ENCODE measurements around the gene STK38.

Gene STK38

DNA sequence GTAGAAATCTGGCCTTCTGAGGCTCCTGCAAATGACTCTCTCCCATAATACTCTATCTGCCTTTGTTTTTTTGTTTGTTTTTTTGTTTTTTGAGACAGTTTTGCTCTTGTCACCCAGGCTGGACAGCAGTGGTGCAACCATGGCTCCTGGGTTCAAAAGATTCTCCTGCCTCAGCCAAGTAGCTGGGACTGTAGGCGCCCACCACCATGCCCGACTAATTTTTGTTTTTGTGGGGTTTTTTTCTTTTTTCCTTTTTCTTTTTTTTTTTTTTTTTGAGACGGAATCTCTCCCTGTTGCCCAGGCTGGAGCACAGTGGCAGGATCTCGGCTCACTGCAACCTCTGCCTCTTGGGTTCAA lies 16.6 kb upstream of the STK38 start:
- H4K20me1 ChIP-seq (ENCODE audit: insufficient read depth, low read length), result no peaks in the 10 kb centered on the region
- H3K4me2 ChIP-seq (ENCODE audit: insufficient read depth, low read length), result no peak overlapping the region
- no peaks in the 10 kb centered on the region for H3K4me1 ChIP-seq (ENCODE audit: insufficient read depth, low read length)
- TF ChIP-seq EZH2 (IDR thresholded peaks at IDR 0.05; ENCODE audit: borderline replicate concordance, low read depth, low read length, severe bottlenecking), result no peak
- TF ChIP-seq, protein P1, sequence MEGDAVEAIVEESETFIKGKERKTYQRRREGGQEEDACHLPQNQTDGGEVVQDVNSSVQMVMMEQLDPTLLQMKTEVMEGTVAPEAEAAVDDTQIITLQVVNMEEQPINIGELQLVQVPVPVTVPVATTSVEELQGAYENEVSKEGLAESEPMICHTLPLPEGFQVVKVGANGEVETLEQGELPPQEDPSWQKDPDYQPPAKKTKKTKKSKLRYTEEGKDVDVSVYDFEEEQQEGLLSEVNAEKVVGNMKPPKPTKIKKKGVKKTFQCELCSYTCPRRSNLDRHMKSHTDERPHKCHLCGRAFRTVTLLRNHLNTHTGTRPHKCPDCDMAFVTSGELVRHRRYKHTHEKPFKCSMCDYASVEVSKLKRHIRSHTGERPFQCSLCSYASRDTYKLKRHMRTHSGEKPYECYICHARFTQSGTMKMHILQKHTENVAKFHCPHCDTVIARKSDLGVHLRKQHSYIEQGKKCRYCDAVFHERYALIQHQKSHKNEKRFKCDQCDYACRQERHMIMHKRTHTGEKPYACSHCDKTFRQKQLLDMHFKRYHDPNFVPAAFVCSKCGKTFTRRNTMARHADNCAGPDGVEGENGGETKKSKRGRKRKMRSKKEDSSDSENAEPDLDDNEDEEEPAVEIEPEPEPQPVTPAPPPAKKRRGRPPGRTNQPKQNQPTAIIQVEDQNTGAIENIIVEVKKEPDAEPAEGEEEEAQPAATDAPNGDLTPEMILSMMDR (IDR thresholded peaks at IDR 0.05; ENCODE audit: borderline replicate concordance, extremely low read depth, low read length, poor library complexity, severe bottlenecking), result no peak
- no peak overlapping the region for H3K27ac ChIP-seq (ENCODE audit: low read length)
- H3K9me3 ChIP-seq (ENCODE audit: insufficient read depth, low read length, severe bottlenecking), result no peaks in the 10 kb centered on the region
- H2AFZ ChIP-seq (ENCODE audit: low read depth, low read length), result no peak overlapping the region
- no peak for ATAC-seq (ENCODE audit: insufficient read depth, low read depth)
- DNase-seq, result no peak
- H3K79me2 ChIP-seq (ENCODE audit: insufficient read depth, low read length), result no peaks in the 10 kb centered on the region
- no peaks in the 10 kb centered on the region for H3K36me3 ChIP-seq (ENCODE audit: insufficient read depth, low read length)
- no peaks in the 10 kb centered on the region for H3K27me3 ChIP-seq (ENCODE audit: insufficient read depth, low read length, poor library complexity)
- H3K9ac ChIP-seq (ENCODE audit: low read depth, low read length), result no peak overlapping the region
- no peak overlapping the region for H3K4me3 ChIP-seq (ENCODE audit: low read depth in 1 of 2, low read length in 2 of 2)

DNA sequence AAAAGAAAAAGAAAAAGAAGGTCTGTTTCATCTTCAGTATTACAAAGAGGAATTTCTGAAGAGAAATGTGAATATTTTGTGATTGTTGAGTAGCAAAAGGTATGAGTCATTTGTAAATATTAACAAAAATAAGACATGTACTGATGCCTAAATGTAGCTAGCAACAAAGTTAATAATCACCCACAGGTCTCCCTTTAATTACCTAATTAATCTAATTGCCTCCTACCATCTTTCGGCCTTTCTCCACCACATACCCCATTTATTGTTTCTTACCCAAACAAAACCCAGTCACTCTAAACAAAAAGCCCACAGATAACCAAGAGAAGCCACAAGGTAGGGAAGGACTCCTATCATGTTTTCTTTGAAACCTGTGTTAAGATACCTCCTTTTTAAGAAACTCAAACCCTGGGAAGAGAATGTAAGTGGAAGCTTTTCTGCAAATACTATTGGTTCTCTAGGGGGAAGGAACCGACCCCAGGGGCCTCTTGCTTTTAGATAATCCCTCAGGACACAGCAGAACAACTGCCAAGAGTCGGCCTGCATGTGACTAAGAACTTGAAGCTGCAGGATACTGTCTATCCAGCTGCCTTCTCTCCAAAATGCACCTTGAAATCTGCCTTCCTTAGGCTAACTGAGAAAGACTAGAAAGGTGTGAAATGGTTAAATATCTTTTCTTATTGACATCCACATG lies 16.1 kb upstream of the STK38 start:
- no peaks in the 10 kb centered on the region for H3K9me3 ChIP-seq (ENCODE audit: insufficient read depth, low read length, severe bottlenecking)
- no peak overlapping the region for H3K4me3 ChIP-seq (ENCODE audit: low read depth in 1 of 2, low read length in 2 of 2)
- no peak overlapping the region for H3K4me2 ChIP-seq (ENCODE audit: insufficient read depth, low read length)
- H3K27ac ChIP-seq (ENCODE audit: low read length), result no peak overlapping the region
- DNase-seq (no peak), ATAC-seq (ENCODE audit: insufficient read depth, low read depth) (no peak)
- H3K36me3 ChIP-seq (ENCODE audit: insufficient read depth, low read length), result no peaks in the 10 kb centered on the region
- no peak overlapping the region for H3K9ac ChIP-seq (ENCODE audit: low read depth, low read length)
- H3K79me2 ChIP-seq (ENCODE audit: insufficient read depth, low read length), result no peaks in the 10 kb centered on the region
- TF ChIP-seq, protein P1 (IDR thresholded peaks at IDR 0.05; ENCODE audit: borderline replicate concordance, extremely low read depth, low read length, poor library complexity, severe bottlenecking), result no peak
- TF ChIP-seq EZH2 (IDR thresholded peaks at IDR 0.05; ENCODE audit: borderline replicate concordance, low read depth, low read length, severe bottlenecking), result no peak
- no peak overlapping the region for H2AFZ ChIP-seq (ENCODE audit: low read depth, low read length)
- H4K20me1 ChIP-seq (ENCODE audit: insufficient read depth, low read length), result no peaks in the 10 kb centered on the region
- H3K4me1 ChIP-seq (ENCODE audit: insufficient read depth, low read length), result no peaks in the 10 kb centered on the region
- H3K27me3 ChIP-seq (ENCODE audit: insufficient read depth, low read length, poor library complexity), result no peaks in the 10 kb centered on the region

DNA sequence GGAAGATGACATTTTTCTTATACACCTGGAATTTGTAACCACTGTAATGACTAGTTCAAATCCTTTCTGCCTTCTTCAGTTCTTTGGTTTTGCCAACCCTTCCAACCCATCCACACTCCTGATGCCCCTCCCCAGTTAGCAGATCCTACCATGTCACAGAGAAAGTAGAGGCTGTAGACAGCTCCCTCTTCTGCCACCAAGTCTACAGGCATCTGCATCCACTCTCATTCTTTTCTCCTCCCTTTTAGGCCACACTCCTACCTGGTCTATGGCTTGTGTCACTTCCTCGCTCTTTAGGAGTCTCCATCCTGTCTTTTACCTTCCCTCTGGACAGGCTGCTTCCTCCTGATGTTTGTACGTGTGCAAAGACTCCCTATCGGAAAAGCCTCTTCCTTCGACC lies 13.5 kb upstream of the STK38 start:
- H3K4me3 ChIP-seq (ENCODE audit: low read depth in 1 of 2, low read length in 2 of 2), result no peak overlapping the region
- no peak for TF ChIP-seq EZH2 (IDR thresholded peaks at IDR 0.05; ENCODE audit: borderline replicate concordance, low read depth, low read length, severe bottlenecking)
- TF ChIP-seq, protein P1 (IDR thresholded peaks at IDR 0.05; ENCODE audit: borderline replicate concordance, extremely low read depth, low read length, poor library complexity, severe bottlenecking), result no peak
- ATAC-seq (ENCODE audit: insufficient read depth, low read depth) (no peak), DNase-seq (no peak)
- H3K27ac ChIP-seq (ENCODE audit: low read length), result no peak overlapping the region
- no peak overlapping the region for H2AFZ ChIP-seq (ENCODE audit: low read depth, low read length)
- no peaks in the 10 kb centered on the region for H3K79me2 ChIP-seq (ENCODE audit: insufficient read depth, low read length)
- H3K4me1 ChIP-seq (ENCODE audit: insufficient read depth, low read length), result no peaks in the 10 kb centered on the region
- no peaks in the 10 kb centered on the region for H3K27me3 ChIP-seq (ENCODE audit: insufficient read depth, low read length, poor library complexity)
- H3K9me3 ChIP-seq (ENCODE audit: insufficient read depth, low read length, severe bottlenecking), result no peaks in the 10 kb centered on the region
- H3K4me2 ChIP-seq (ENCODE audit: insufficient read depth, low read length), result no peak overlapping the region
- H3K9ac ChIP-seq (ENCODE audit: low read depth, low read length), result no peak overlapping the region
- H3K36me3 ChIP-seq (ENCODE audit: insufficient read depth, low read length), result no peaks in the 10 kb centered on the region
- H4K20me1 ChIP-seq (ENCODE audit: insufficient read depth, low read length), result no peaks in the 10 kb centered on the region
